HG03025 (cell line): ENCODE results near the gene GLUD1.
"Not testable (repeated sequence)": the region's sequence is repeated elsewhere in the genome, so short reads cannot be mapped to it uniquely, and the experiment has no call there.

ENCODE experiments used
- ATAC-seq: cut with Tn5 transposase; IDR thresholded peaks from one replicate; pipeline ENCODE4 v1.9.1; 2021; ENCODE audit warnings: mild to moderate bottlenecking, moderate library complexity; ENCODE audit not compliant: unreplicated experiment, low FRiP score

Gene GLUD1

GRCh38 chr10:87094373-87095235 is at the start of gene GLUD1, which contains the start of gene SHLD2:
GLUD1 (minus strand) TSS chr10:87094843; CDS start chr10:87094769, 74 bp downstream.
SHLD2 (plus strand) TSS chr10:87095206; CDS start chr10:87151355, 56,149 bp downstream.
- ATAC-seq = peak; percentile 63

- ATAC-seq = not testable (repeated sequence)
Measured at GRCh38 chr10:87143109-87143418, 48.4 kb upstream of the GLUD1 start.

GRCh38 chr10:87142230-87143108 is 47.8 kb upstream of the GLUD1 start:
- not testable (repeated sequence) for ATAC-seq

GRCh38 chr10:87137478-87137877 is 42.8 kb upstream of the GLUD1 start:
- not testable (repeated sequence) for ATAC-seq

GRCh38 chr10:87134440-87134839 is 39.8 kb upstream of the GLUD1 start:
- not testable (repeated sequence) for ATAC-seq

- ATAC-seq = not testable (repeated sequence)
Measured at GRCh38 chr10:87133936-87134335, 39.3 kb upstream of the GLUD1 start.

GRCh38 chr10:87132176-87132575 is 37.5 kb upstream of the GLUD1 start:
- ATAC-seq = not testable (repeated sequence)

- ATAC-seq = not testable (repeated sequence)
Measured at GRCh38 chr10:87127607-87128156, 33.0 kb upstream of the GLUD1 start.

GRCh38 chr10:87127048-87127447 is 32.4 kb upstream of the GLUD1 start:
- not testable (repeated sequence) for ATAC-seq

GRCh38 chr10:87123351-87123750 is 28.7 kb upstream of the GLUD1 start:
- not testable (repeated sequence) for ATAC-seq

- not testable (repeated sequence) for ATAC-seq
Measured at GRCh38 chr10:87119029-87119428, 24.4 kb upstream of the GLUD1 start.

GRCh38 chr10:87118122-87118521 is 23.5 kb upstream of the GLUD1 start:
- ATAC-seq = not testable (repeated sequence)

GRCh38 chr10:87105446-87106124 is 10.9 kb upstream of the GLUD1 start:
- ATAC-seq = no peak

GRCh38 chr10:87104727-87105126 is 10.1 kb upstream of the GLUD1 start:
- ATAC-seq = not testable (repeated sequence)

- ATAC-seq = no peak
Measured at GRCh38 chr10:87101996-87102395, 7.4 kb upstream of the GLUD1 start.

- ATAC-seq = peak; percentile 60
Measured at GRCh38 chr10:87095236-87095945, 748 bp upstream of the GLUD1 start.

GRCh38 chr10:87093632-87094372 is 841 bp downstream of the GLUD1 start:
- ATAC-seq = peak; percentile 20

- ATAC-seq = no peak
Measured at GRCh38 chr10:87092861-87093631, 1.6 kb downstream of the GLUD1 start.
